Esophagus muscularis mucosa (tissue), 3 donors: ENCODE measurements around the gene DERA.

Source experiments
- CTCF ChIP-seq, 3 experiments: fragments of 200-600 bp in 2 of 3; fragments of 450-650 bp in 1 of 3; sonication (generic) in 2 of 3; IDR thresholded peaks; one replicate each; pipeline ENCODE4 v1.5.1; 2017 to 2019; ENCODE audit warnings: antibody characterized with exemption in 3 of 3, mild to moderate bottlenecking in 2 of 3, moderate library complexity in 1 of 3
- POLR2AphosphoS5 ChIP-seq, 2 donors: sonication (generic); formaldehyde crosslinking; IDR thresholded peaks; one replicate each; pipeline ENCODE4 v1.6.1; 2017; ENCODE audit warnings: antibody characterized with exemption in 2 of 2

- TF ChIP-seq CTCF (IDR thresholded peaks at IDR 0.05) (no peak), POLR2AphosphoS5 (IDR thresholded peaks at IDR 0.05) (no peak)
Observed at GRCh38 chr12:15887043-15887817, 23.9 kb upstream of the DERA start.
